Ishikawa (cell line): Measurements from ENCODE around the gene CYBC1.

Experiments
- CEBPB ChIP-seq: IDR thresholded peaks from 2 replicates; pipeline ENCODE4 v1.6.1; 2012
- CREB1 ChIP-seq: IDR thresholded peaks from 2 replicates; pipeline ENCODE4 v1.6.1; 2012; ENCODE audit warnings: low read depth
- EGR1 ChIP-seq: IDR thresholded peaks from 2 replicates; pipeline ENCODE4 v1.6.1; 2012
- EP300 ChIP-seq: IDR thresholded peaks from 2 replicates; pipeline ENCODE4 v1.6.1; 2012; ENCODE audit warnings: borderline replicate concordance
- FOXM1 ChIP-seq: IDR thresholded peaks from 2 replicates; pipeline ENCODE4 v1.6.1; 2012; ENCODE audit warnings: low read depth, borderline replicate concordance
- NFIC ChIP-seq: IDR thresholded peaks from 2 replicates; pipeline ENCODE4 v1.6.1; 2012
- RAD21 ChIP-seq: IDR thresholded peaks from 2 replicates; pipeline ENCODE4 v1.6.1; 2012; ENCODE audit warnings: low read depth
- TAF1 ChIP-seq: IDR thresholded peaks from 2 replicates; pipeline ENCODE4 v1.6.1; 2012; ENCODE audit warnings: low read depth, mild to moderate bottlenecking
- TCF12 ChIP-seq: IDR thresholded peaks from 2 replicates; pipeline ENCODE4 v1.6.1; 2012; ENCODE audit warnings: low read depth
- TEAD4 ChIP-seq: IDR thresholded peaks from 2 replicates; pipeline ENCODE4 v1.6.1; 2012
- YY1 ChIP-seq: IDR thresholded peaks from 2 replicates; pipeline ENCODE4 v1.6.1; 2012; ENCODE audit warnings: low read depth
- ZBTB7A ChIP-seq: IDR thresholded peaks from 2 replicates; pipeline ENCODE4 v1.6.1; 2012; ENCODE audit warnings: low read depth
- TF ChIP-seq, protein P1 (sequence below): IDR thresholded peaks from 2 replicates; pipeline ENCODE4 v1.6.1; 2012; ENCODE audit warnings: low read depth, mild to moderate bottlenecking
- TF ChIP-seq, protein P2 (sequence below): IDR thresholded peaks from 2 replicates; pipeline ENCODE4 v1.6.1; 2012
- TF ChIP-seq, protein P3 (sequence below): IDR thresholded peaks from 2 replicates; pipeline ENCODE4 v1.6.1; 2012

The CYBC1 gene

DNA sequence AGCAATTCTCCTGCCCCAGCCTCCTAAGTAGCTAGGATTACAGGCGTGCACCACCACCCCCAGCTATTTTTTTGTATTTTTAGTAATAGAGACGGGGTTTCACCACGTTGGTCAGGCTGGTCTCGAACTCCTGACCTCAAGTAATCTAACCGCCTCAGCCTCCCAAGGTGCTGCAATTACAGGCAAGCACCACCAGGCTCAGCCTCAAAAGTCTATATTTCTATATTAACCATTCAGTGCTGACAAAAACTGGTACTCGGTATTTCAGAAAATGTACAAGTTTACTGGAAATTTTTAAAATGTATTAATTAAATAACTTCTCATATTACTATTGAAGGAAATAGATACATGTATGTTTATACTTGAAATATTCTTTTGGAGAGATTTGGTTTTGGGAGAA lies 33.8 kb downstream of the CYBC1 start:
- no peak for TF ChIP-seq YY1
- no peak for TF ChIP-seq TAF1
- no peak for TF ChIP-seq ZBTB7A
- TF ChIP-seq CREB1: no peak
- TF ChIP-seq EP300: no peak
- TF ChIP-seq FOXM1: no peak
- no peak for TF ChIP-seq RAD21
- TF ChIP-seq, protein P1, sequence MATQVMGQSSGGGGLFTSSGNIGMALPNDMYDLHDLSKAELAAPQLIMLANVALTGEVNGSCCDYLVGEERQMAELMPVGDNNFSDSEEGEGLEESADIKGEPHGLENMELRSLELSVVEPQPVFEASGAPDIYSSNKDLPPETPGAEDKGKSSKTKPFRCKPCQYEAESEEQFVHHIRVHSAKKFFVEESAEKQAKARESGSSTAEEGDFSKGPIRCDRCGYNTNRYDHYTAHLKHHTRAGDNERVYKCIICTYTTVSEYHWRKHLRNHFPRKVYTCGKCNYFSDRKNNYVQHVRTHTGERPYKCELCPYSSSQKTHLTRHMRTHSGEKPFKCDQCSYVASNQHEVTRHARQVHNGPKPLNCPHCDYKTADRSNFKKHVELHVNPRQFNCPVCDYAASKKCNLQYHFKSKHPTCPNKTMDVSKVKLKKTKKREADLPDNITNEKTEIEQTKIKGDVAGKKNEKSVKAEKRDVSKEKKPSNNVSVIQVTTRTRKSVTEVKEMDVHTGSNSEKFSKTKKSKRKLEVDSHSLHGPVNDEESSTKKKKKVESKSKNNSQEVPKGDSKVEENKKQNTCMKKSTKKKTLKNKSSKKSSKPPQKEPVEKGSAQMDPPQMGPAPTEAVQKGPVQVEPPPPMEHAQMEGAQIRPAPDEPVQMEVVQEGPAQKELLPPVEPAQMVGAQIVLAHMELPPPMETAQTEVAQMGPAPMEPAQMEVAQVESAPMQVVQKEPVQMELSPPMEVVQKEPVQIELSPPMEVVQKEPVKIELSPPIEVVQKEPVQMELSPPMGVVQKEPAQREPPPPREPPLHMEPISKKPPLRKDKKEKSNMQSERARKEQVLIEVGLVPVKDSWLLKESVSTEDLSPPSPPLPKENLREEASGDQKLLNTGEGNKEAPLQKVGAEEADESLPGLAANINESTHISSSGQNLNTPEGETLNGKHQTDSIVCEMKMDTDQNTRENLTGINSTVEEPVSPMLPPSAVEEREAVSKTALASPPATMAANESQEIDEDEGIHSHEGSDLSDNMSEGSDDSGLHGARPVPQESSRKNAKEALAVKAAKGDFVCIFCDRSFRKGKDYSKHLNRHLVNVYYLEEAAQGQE: no peak
- no peak for TF ChIP-seq TCF12
- TF ChIP-seq EGR1: no peak
- no peak for TF ChIP-seq TEAD4
- TF ChIP-seq, protein P2, sequence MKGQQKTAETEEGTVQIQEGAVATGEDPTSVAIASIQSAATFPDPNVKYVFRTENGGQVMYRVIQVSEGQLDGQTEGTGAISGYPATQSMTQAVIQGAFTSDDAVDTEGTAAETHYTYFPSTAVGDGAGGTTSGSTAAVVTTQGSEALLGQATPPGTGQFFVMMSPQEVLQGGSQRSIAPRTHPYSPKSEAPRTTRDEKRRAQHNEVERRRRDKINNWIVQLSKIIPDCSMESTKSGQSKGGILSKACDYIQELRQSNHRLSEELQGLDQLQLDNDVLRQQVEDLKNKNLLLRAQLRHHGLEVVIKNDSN: no peak
- TF ChIP-seq NFIC: no peak
- TF ChIP-seq, protein P3, sequence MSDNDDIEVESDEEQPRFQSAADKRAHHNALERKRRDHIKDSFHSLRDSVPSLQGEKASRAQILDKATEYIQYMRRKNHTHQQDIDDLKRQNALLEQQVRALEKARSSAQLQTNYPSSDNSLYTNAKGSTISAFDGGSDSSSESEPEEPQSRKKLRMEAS: no peak
- TF ChIP-seq CEBPB: no peak

DNA sequence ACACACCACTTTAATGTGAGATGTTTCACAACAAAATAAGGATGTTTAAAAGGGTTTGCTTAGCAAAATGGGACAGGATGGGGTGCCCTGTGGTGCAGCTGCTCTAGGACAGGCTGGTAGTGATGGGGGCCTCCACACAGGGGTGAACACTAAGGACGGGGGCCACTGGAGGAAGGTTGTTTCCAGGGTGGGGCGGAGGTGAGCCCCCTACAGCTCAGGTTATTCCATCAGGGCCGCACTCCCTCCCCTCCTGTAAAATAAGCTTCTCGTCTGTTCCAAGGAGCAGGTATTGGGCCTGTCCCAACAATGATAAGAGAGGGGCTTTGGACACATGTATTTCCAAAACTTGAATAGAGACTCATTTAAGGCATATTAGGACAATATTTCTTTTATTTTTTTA lies 34.3 kb downstream of the CYBC1 start:
- TF ChIP-seq CEBPB: no peak
- TF ChIP-seq TCF12: no peak
- TF ChIP-seq ZBTB7A: no peak
- no peak for TF ChIP-seq TEAD4
- no peak for TF ChIP-seq FOXM1
- no peak for TF ChIP-seq EGR1

DNA sequence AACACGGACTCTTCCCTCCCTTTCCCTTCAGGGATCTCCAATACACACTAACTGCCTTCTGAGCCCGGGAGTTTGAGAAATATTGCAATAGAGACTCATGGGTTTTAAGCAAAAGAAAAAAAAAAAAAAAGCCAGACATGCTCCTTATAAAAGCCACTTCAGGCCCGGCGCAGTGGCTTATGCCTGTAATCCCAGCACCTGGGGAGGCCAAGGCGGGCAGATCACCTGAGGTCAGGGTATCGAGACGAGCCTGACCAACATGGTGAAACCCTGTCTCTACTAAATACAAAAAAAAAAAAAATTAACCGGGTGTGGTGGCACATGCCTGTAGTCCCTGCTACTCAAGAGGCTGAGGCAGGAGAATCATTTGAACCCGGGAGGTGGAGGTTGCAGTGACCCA lies 34.8 kb downstream of the CYBC1 start:
- TF ChIP-seq, protein P1: no peak
- TF ChIP-seq, protein P2: no peak
- TF ChIP-seq TCF12 (no peak), CEBPB (no peak), NFIC (no peak), CREB1 (no peak), TAF1 (no peak), TEAD4 (no peak), RAD21 (no peak), YY1 (no peak), EP300 (no peak), FOXM1 (no peak)
- TF ChIP-seq, protein P3: no peak

DNA sequence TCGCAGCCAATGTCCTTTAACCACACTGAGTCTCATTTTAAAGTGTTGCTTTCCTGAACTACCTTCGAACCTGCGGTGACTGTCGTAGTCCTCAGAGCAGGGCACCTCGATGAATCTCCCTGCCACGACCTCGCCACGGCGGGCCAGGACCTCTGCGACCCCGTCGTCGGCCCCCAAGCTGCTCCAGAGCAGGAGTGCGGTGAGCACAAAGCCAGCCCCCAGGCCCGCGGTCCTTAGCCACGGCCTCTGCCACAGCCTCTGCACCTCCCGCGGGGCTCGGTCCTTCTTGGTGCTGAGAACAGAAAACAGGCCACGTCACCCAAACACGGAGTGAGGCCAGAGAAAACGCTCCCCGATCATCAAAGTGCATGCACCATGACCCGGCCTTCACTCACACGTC lies 35.2 kb downstream of the CYBC1 start:
- TF ChIP-seq CEBPB: no peak
- no peak for TF ChIP-seq NFIC
- TF ChIP-seq, protein P3: no peak
- TF ChIP-seq TAF1: no peak
- TF ChIP-seq ZBTB7A: no peak
- TF ChIP-seq EP300: no peak
- no peak for TF ChIP-seq EGR1
- no peak for TF ChIP-seq FOXM1
- no peak for TF ChIP-seq TCF12
- no peak for TF ChIP-seq CREB1
- TF ChIP-seq, protein P1: no peak
- TF ChIP-seq RAD21: no peak
- TF ChIP-seq, protein P2: no peak
- TF ChIP-seq TEAD4: no peak
